Endothelial cell of umbilical vein (primary cell): ENCODE measurements around the gene MRPL50. TPM values are rescaled to one million over a fixed set of nuclear protein-coding genes. Genes with fewer than 3 reads are reported as not detected.

ENCODE experiments used
- BruUV-seq: library from RNA; stranded (reverse); fragments of 400-500 nt; replicated peaks from 2 replicates; lab custom pipeline; 2021; lab: Mats Ljungman, UMichigan
- CTCF ChIA-PET: fragments of 300-600, 350-600 bp; sonication (Branson Sonifier 250); formaldehyde crosslinking; loops from one replicate; lab custom pipeline; 2021; ENCODE audit warnings: antibody characterized with exemption, inconsistent platforms; lab: Charles Lee
- POLR2A ChIA-PET: fragments of 300-600, 350-600 bp; sonication (Branson Sonifier 250); formaldehyde crosslinking; loops from one replicate; lab custom pipeline; 2021; ENCODE audit warnings: antibody characterized with exemption, inconsistent platforms; lab: Charles Lee
- DNase-seq: peaks from one replicate; pipeline ENCODE4 v3.0.0-alpha.2; 2011; ENCODE audit warnings: low read depth, low spot score
- FAIRE-seq: peaks from 2 replicates; lab custom pipeline; 2011; peaks lifted over from hg19 to GRCh38; lab: Jason Lieb, UNC
- H2AFZ ChIP-seq: 2 replicates; pipeline ENCODE4 v1.6.0; 2012; ENCODE audit warnings: low read depth, low read length, control low read depth, inconsistent platforms
- H3K27ac ChIP-seq: 2 replicates; pipeline ENCODE4 v1.5.1; 2011; ENCODE audit warnings: low read depth, mild to moderate bottlenecking, control low read depth, low read length, moderate library complexity; ENCODE audit not compliant: insufficient read depth
- H3K27me3 ChIP-seq, 2 experiments: 2 replicates each; pipeline versions ENCODE4 v1.6.0 to v1.6.1; 2011; ENCODE audit warnings: low read length in 2 of 2, mixed read lengths in 1 of 2; ENCODE audit not compliant: control insufficient read depth in 2 of 2, insufficient read depth in 2 of 2
- H3K36me3 ChIP-seq, 2 experiments: 2 replicates in 1 of 2; 3 replicates in 1 of 2; pipeline ENCODE4 v1.5.1; 2011; ENCODE audit warnings: low read length in 2 of 2, mild to moderate bottlenecking in 1 of 2, moderate library complexity in 1 of 2; ENCODE audit not compliant: control insufficient read depth in 2 of 2, insufficient read depth in 2 of 2; ENCODE audit errors: extremely low read depth in 1 of 2
- H3K4me1 ChIP-seq: 3 replicates; pipeline ENCODE4 v1.5.1; 2011; ENCODE audit warnings: mild to moderate bottlenecking, low read length; ENCODE audit not compliant: control insufficient read depth, insufficient read depth; ENCODE audit errors: extremely low read depth
- H3K4me2 ChIP-seq: 2 replicates; pipeline ENCODE4 v1.6.1; 2011; ENCODE audit warnings: low read length, control low read depth, mixed read lengths; ENCODE audit not compliant: insufficient read depth
- H3K4me3 ChIP-seq, 3 experiments: fragments of 200-600 bp in 1 of 3; sonication (generic), shearing (Covaris generic) in 1 of 3; replicated peaks in 1 of 3; 2 replicates each; pipeline ENCODE4 v1.5.1; 2011 to 2016; ENCODE audit warnings: control low read depth in 3 of 3, low read length in 3 of 3, mild to moderate bottlenecking in 2 of 3, inconsistent platforms in 1 of 3, low read depth in 1 of 3, moderate library complexity in 1 of 3; ENCODE audit not compliant: insufficient read depth in 1 of 3
- H3K79me2 ChIP-seq: 2 replicates; pipeline ENCODE4 v1.6.0; 2012; ENCODE audit warnings: low read length, inconsistent platforms; ENCODE audit not compliant: control insufficient read depth, insufficient read depth
- H3K9ac ChIP-seq: replicated peaks from 2 replicates; pipeline ENCODE3; 2011; ENCODE audit warnings: low read length, control low read depth; ENCODE audit not compliant: insufficient read depth; ENCODE audit errors: extremely low read depth
- H3K9me1 ChIP-seq: replicated peaks from 3 replicates; pipeline ENCODE4 v1.6.0; 2011; ENCODE audit warnings: mild to moderate bottlenecking, low read length; ENCODE audit not compliant: control insufficient read depth, insufficient read depth; ENCODE audit errors: extremely low read depth
- H3K9me3 ChIP-seq: replicated peaks from 2 replicates; pipeline ENCODE4 v1.5.1; 2012; ENCODE audit warnings: low read length, inconsistent platforms; ENCODE audit not compliant: control insufficient read depth, insufficient read depth
- H4K20me1 ChIP-seq: replicated peaks from 2 replicates; pipeline ENCODE3; 2011; ENCODE audit warnings: mild to moderate bottlenecking, low read length; ENCODE audit not compliant: control insufficient read depth, insufficient read depth; ENCODE audit errors: extremely low read depth
- CTCF ChIP-seq, 2 donors: IDR thresholded peaks; 1 replicate in 1 of 2; 2 replicates in 1 of 2; pipeline ENCODE4 v1.5.1; 2011; ENCODE audit warnings: low read length in 2 of 2, mild to moderate bottlenecking in 2 of 2, moderate library complexity in 2 of 2, control low read depth in 1 of 2, inconsistent platforms in 1 of 2, low read depth in 1 of 2; ENCODE audit not compliant: insufficient read depth in 1 of 2; ENCODE audit errors: extremely low read depth in 1 of 2
- EZH2 ChIP-seq: IDR thresholded peaks from 2 replicates; pipeline ENCODE4 v1.6.1; 2012; ENCODE audit warnings: borderline replicate concordance, low read depth, mild to moderate bottlenecking, moderate library complexity, low read length, inconsistent platforms; ENCODE audit not compliant: severe bottlenecking
- FOS ChIP-seq: IDR thresholded peaks from 2 replicates; pipeline ENCODE4 v1.6.1; 2011; ENCODE audit warnings: mild to moderate bottlenecking, low read length, moderate library complexity, borderline replicate concordance; ENCODE audit not compliant: insufficient read depth
- GATA2 ChIP-seq: IDR thresholded peaks from 2 replicates; pipeline ENCODE4 v1.7.0; 2011; ENCODE audit warnings: low read depth, mild to moderate bottlenecking, moderate library complexity, mixed read lengths, low read length; ENCODE audit not compliant: insufficient read length, insufficient read depth
- JUN ChIP-seq: IDR thresholded peaks from 2 replicates; pipeline ENCODE4 v1.6.1; 2011; ENCODE audit warnings: borderline replicate concordance, low read depth; ENCODE audit not compliant: insufficient read length, insufficient read depth
- MAX ChIP-seq: IDR thresholded peaks from 2 replicates; pipeline ENCODE4 v1.6.1; 2011; ENCODE audit not compliant: insufficient read depth, insufficient read length
- MYC ChIP-seq: IDR thresholded peaks from one replicate; pipeline ENCODE4 v1.6.1; 2011; ENCODE audit warnings: mild to moderate bottlenecking, low read depth, low read length
- POLR2A ChIP-seq: IDR thresholded peaks from 2 replicates; pipeline ENCODE4 v1.6.1; 2012; ENCODE audit warnings: low read depth, mild to moderate bottlenecking, control low read depth, low read length
- POLR2AphosphoS5 ChIP-seq: IDR thresholded peaks from 2 replicates; pipeline ENCODE4 v1.6.1; 2012; ENCODE audit warnings: low read depth, mild to moderate bottlenecking, control low read depth, low read length, moderate library complexity; ENCODE audit not compliant: insufficient read depth
- dilution Hi-C: fragments of 300-500 bp; cut with MboI; formaldehyde crosslinking; loops from one replicate; pipeline ENCODE4 v1.15.0; 2019; ENCODE audit warnings: low sequenced_read_pairs; ENCODE audit not compliant: extremely low pct_ligation_motif_present
- intact Hi-C: fragments of 100-400 bp; cut with micrococcal nuclease; formaldehyde crosslinking; loops from one replicate; pipeline ENCODE4 v1.10.0; 2022
- polyA plus RNA-seq, 4 experiments: library from polyadenylated mRNA; depleted of rRNA in 3 of 4; stranded (reverse) in 3 of 4; unstranded in 1 of 4; fragments of >200 nt; gene quantifications; 2 replicates each; pipeline versions ENCODE4 v1.2.1 to v1.2.3, GENCODE V29; 2011 to 2012; ENCODE audit warnings: missing spikeins in 1 of 4
- total RNA-seq: library from RNA; stranded (reverse); gene quantifications from 2 replicates; pipeline ENCODE4 v1.2.3, GENCODE V29; 2021

MRPL50 gene
- total and polyA plus RNA-seq, 2 donors (not counting 3 experiments of a cell fraction or from before 2014, with no cell fraction given): 5.7 to 9.7 TPM

- Histone ChIP-seq H3K4me3 (no peak overlapping the region), H3K27me3 (no peaks in the 10 kb centered on the region), H3K4me1 (no peaks in the 10 kb centered on the region), H3K9ac (no peak overlapping the region), H3K9me3 (no peaks in the 10 kb centered on the region), H3K9me1 (no peaks in the 10 kb centered on the region), H3K27ac (no peak overlapping the region), H2AFZ (no peak overlapping the region), H3K4me2 (no peak overlapping the region), H3K79me2 (no peaks in the 10 kb centered on the region), H4K20me1 (no peaks in the 10 kb centered on the region), H3K36me3 (no peaks in the 10 kb centered on the region)
- no TSS peak for BruUV-seq
- POLR2A ChIA-PET: no interaction called here
- dilution Hi-C loops: no loop called here
- intact Hi-C loops: no loop called here
- FAIRE-seq (no peak), DNase-seq (no peak)
- CTCF ChIA-PET: no interaction called here
- TF ChIP-seq POLR2AphosphoS5: no peak
- no peak for TF ChIP-seq EZH2
- TF ChIP-seq MYC: no peak
- no peak for TF ChIP-seq GATA2
- no peak for TF ChIP-seq CTCF (IDR thresholded peaks at IDR 0.05; ENCODE audit: extremely low read depth in 1 of 2, insufficient read depth in 1 of 2, low read depth in 1 of 2, low read length in 2 of 2)
- TF ChIP-seq MAX: no peak
- no peak for TF ChIP-seq POLR2A
- TF ChIP-seq FOS: no peak
- TF ChIP-seq JUN: no peak
These were observed 44.7 kb downstream of the MRPL50 start for GRCh38 chr9:101353683-101354082.
